ENCODE data around the gene UBE2D3. TPM values are rescaled to one million over a fixed set of nuclear protein-coding genes. Genes with fewer than 3 reads are reported as not detected.

Gene UBE2D3
- total RNA-seq, 1 donor from 2014 or later = 327 TPM

GRCh38 chr4:102780476-102781144 is 46.7 kb downstream of the UBE2D3 start:
- TF ChIP-seq CTCF (IDR thresholded peaks at IDR 0.05) = no peak
- no peaks in the 10 kb centered on the region for H3K36me3 Mint-ChIP-seq (ENCODE audit: low read depth)
- peaks cover 4% of the 10 kb centered on the region for H3K4me1 Mint-ChIP-seq
- CTCF ChIA-PET = no interaction called here
- no peaks in the 10 kb centered on the region for H3K9me3 Mint-ChIP-seq
- ATAC-seq (ENCODE audit: low read depth) (no peak), DNase-seq (no peak)
- intact Hi-C loops (cut with micrococcal nuclease) = no loop called here
- no peak overlapping the region for H3K27ac Mint-ChIP-seq
- no peak overlapping the region for H3K4me3 Mint-ChIP-seq
- no peaks in the 10 kb centered on the region for H3K27me3 Mint-ChIP-seq
- POLR2A ChIA-PET = no interaction called here

- Mint-ChIP-seq H3K4me3 (no peak overlapping the region), H3K9me3 (no peaks in the 10 kb centered on the region)
- POLR2A ChIA-PET = no interaction called here
Measured at GRCh38 chr4:102779204-102779603, 48.1 kb downstream of the UBE2D3 start.

DNA sequence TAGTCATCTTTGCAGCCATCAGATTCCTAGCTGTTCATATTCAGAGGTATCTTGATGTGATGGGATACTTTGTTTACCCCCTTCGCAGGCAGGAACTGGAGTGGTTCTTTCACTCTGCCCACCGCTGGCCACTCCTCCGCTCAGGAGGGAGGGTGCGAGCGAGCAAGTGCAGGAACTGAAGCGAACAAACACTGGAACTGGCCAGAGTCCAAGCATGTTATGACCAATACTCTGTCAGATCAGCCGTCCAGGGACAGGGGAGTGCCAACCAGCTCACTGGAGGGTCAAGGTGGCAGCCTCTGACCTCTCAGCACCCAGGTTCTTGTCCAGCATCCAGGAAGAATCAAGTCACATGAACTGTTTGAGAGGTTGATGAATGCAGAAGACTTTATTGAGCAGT is 48.6 kb downstream of the UBE2D3 start:
- CTCF ChIA-PET = no interaction called here
- no peak for ATAC-seq (ENCODE audit: low read depth)
- peaks cover 4% of the 10 kb centered on the region for H3K4me1 Mint-ChIP-seq
- H3K4me3 Mint-ChIP-seq = no peak overlapping the region
- no peak for TF ChIP-seq CTCF (IDR thresholded peaks at IDR 0.05)
- no peak for DNase-seq
- POLR2A ChIA-PET = no interaction called here
- no peaks in the 10 kb centered on the region for H3K9me3 Mint-ChIP-seq
- H3K36me3 Mint-ChIP-seq (ENCODE audit: low read depth) = no peaks in the 10 kb centered on the region
- no peak overlapping the region for H3K27ac Mint-ChIP-seq
- H3K27me3 Mint-ChIP-seq = no peaks in the 10 kb centered on the region
- intact Hi-C loops (cut with micrococcal nuclease) = no loop called here

More at GRCh38 chr4:102779204-102779603, 48.1 kb downstream of the UBE2D3 start:
- H3K27me3 Mint-ChIP-seq = no peaks in the 10 kb centered on the region
- H3K4me1 Mint-ChIP-seq = peaks cover 4% of the 10 kb centered on the region
- no peak for ATAC-seq (ENCODE audit: low read depth)
- intact Hi-C loops (cut with micrococcal nuclease) = no loop called here
- no peak for DNase-seq
- TF ChIP-seq CTCF (IDR thresholded peaks at IDR 0.05) = no peak
- CTCF ChIA-PET = no interaction called here
- H3K27ac Mint-ChIP-seq = no peak overlapping the region
- no peaks in the 10 kb centered on the region for H3K36me3 Mint-ChIP-seq (ENCODE audit: low read depth)

DNA sequence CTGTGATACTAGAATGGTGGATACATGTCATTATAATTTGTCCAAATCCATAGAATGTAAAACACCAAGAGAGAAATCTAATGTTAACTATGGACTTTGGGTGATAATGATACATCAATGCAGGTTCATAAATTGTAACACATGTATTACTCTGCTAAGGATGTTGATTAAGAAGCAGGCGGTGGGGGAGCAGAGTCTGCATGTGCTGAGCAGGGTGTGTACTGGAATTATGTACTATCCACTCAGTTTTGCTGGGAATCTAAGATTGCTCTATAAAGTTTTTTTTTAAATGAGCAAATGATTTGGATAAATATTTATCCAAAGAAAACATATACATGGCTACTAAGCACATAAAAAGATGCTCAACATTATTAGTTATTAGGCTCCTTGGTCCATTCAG is 51.5 kb downstream of the UBE2D3 start:
- DNase-seq (no peak), ATAC-seq (ENCODE audit: low read depth) (no peak)
- H3K4me3 Mint-ChIP-seq = no peak overlapping the region
- no peak for TF ChIP-seq CTCF (IDR thresholded peaks at IDR 0.05)
- intact Hi-C loops (cut with micrococcal nuclease) = no loop called here
- ChIA-PET CTCF (no interaction called here), POLR2A (no interaction called here)
- H3K27ac Mint-ChIP-seq = no peak overlapping the region
- peaks cover 4% of the 10 kb centered on the region for H3K4me1 Mint-ChIP-seq
- H3K27me3 Mint-ChIP-seq = no peaks in the 10 kb centered on the region
- no peaks in the 10 kb centered on the region for H3K36me3 Mint-ChIP-seq (ENCODE audit: low read depth)
- no peaks in the 10 kb centered on the region for H3K9me3 Mint-ChIP-seq

DNA sequence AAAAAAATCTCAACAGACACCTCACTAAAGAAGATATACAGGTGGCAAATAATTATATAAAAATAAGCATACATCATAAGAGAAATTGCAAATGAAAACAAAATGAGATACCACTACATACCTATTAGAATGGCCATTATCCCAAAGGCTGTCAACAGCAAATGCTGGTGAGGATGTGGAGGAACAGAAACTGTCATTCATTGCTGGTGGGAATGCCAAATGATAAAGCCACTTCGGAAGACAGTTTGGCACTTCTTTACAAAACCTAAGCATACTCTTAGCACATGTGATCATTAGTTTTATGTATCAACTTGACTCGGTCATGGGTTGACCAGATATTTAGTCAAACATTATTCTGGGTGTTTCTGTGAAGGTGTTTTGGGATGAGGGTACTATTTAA is 53.1 kb downstream of the UBE2D3 start:
- ChIA-PET CTCF (no interaction called here), POLR2A (no interaction called here)
- Mint-ChIP-seq H3K27ac (no peak overlapping the region), H3K36me3 (ENCODE audit: low read depth) (no peaks in the 10 kb centered on the region), H3K9me3 (no peaks in the 10 kb centered on the region), H3K4me1 (peaks cover 2% of the 10 kb centered on the region), H3K27me3 (no peaks in the 10 kb centered on the region), H3K4me3 (no peak overlapping the region)
- intact Hi-C loops (cut with micrococcal nuclease) = no loop called here
- no peak for DNase-seq
- ATAC-seq (ENCODE audit: low read depth) = no peak
- no peak for TF ChIP-seq CTCF (IDR thresholded peaks at IDR 0.05)
